ENCODE results near the gene TLL1. TPM values are rescaled to one million over a fixed set of nuclear protein-coding genes. Genes with fewer than 3 reads are reported as not detected.

TLL1 gene
- total RNA-seq, 6 experiments from 2014 or later = 0.12 to 0.92 (median 0.32) TPM; not detected in 2

DNA sequence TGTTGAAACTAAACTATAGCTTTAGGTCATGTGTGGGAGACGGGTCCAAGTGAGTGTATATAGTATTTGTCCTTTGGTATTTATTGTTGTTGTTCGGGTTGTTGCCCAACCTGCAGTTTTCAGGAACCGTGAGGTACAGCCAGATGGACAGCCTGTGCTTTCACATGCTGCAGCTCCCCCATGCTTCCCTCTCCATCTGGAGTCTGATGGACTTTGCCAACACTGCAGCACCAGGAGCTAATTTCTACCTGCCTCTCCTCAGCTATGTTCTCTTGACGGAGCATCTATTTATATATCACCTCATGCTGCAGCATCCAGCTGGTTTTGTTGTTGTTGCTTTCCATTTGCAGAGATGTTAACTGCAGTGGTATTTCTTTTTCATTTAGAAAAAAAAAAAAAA, 80.1 kb downstream of the TLL1 start:
- TF ChIP-seq, protein P1, sequence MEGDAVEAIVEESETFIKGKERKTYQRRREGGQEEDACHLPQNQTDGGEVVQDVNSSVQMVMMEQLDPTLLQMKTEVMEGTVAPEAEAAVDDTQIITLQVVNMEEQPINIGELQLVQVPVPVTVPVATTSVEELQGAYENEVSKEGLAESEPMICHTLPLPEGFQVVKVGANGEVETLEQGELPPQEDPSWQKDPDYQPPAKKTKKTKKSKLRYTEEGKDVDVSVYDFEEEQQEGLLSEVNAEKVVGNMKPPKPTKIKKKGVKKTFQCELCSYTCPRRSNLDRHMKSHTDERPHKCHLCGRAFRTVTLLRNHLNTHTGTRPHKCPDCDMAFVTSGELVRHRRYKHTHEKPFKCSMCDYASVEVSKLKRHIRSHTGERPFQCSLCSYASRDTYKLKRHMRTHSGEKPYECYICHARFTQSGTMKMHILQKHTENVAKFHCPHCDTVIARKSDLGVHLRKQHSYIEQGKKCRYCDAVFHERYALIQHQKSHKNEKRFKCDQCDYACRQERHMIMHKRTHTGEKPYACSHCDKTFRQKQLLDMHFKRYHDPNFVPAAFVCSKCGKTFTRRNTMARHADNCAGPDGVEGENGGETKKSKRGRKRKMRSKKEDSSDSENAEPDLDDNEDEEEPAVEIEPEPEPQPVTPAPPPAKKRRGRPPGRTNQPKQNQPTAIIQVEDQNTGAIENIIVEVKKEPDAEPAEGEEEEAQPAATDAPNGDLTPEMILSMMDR (IDR thresholded peaks at IDR 0.05) = no peak
- H3K9me3 Mint-ChIP-seq = peaks cover 23% of the 10 kb centered on the region
- DNase-seq = no peak
- peaks cover 3% of the 10 kb centered on the region for H3K27me3 Mint-ChIP-seq (ENCODE audit: insufficient read depth)
- H3K36me3 Mint-ChIP-seq (ENCODE audit: low read depth) = no peaks in the 10 kb centered on the region; the same call in 1 of the 2 replicates
- H3K4me3 Mint-ChIP-seq = no peak overlapping the region
- H3K27ac Mint-ChIP-seq = no peak overlapping the region
- no peaks in the 10 kb centered on the region for H3K4me1 Mint-ChIP-seq (ENCODE audit: low read depth)

DNA sequence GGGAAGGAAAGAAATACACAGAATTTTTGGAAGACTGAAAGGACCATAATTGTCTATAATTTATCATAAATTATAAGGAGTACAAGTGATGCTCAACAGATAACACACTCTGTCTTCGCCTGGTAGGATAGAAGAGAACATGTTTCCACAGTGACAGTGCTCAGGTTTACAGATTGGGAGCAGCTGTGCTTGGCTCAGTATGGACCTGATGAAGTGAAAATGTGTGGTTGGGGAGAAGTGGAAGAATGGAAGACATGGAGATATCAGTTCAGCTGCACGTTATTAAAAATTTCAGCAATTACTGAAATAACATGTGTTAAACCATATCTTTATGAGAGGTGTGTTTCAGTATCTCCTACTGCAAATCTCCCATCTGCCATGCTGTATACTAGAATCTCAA, 90.6 kb downstream of the TLL1 start:
- H3K9me3 Mint-ChIP-seq = peaks cover 30% of the 10 kb centered on the region
- peaks cover 6% of the 10 kb centered on the region; the same call in 1 of the 2 replicates for H3K4me1 Mint-ChIP-seq (ENCODE audit: low read depth)
- H3K27me3 Mint-ChIP-seq (ENCODE audit: insufficient read depth) = peaks cover 3% of the 10 kb centered on the region
- peaks cover 7% of the 10 kb centered on the region; the same call in 1 of the 2 replicates for H3K36me3 Mint-ChIP-seq (ENCODE audit: low read depth)
- no peak overlapping the region for H3K4me3 Mint-ChIP-seq
- TF ChIP-seq, protein P1 (IDR thresholded peaks at IDR 0.05) = no peak
- DNase-seq = no peak
- H3K27ac Mint-ChIP-seq = no peak overlapping the region

DNA sequence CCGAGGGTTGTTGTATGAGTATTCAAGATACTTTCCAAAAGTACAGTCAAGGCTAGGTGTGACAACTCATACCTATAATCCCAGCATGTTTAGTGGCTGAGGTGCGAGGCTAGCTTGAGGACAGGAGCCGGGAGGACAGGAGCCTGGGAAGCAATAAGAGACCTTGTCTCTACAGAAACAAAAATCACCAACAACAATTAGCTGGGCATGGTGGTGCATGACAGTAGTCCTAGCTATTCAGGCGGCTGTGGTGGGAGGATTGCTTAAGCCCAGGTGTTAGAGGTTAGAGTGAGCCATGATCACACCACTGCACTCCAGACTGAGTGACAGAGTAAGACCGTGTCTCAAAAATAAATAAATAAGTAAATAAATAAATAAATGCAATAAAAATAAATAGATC, 91.6 kb downstream of the TLL1 start:
- Mint-ChIP-seq H3K4me1 (ENCODE audit: low read depth) (peaks cover 6% of the 10 kb centered on the region; the same call in 1 of the 2 replicates), H3K27me3 (ENCODE audit: insufficient read depth) (peaks cover 3% of the 10 kb centered on the region), H3K27ac (no peak overlapping the region), H3K36me3 (ENCODE audit: low read depth) (peaks cover 7% of the 10 kb centered on the region; the same call in 1 of the 2 replicates), H3K9me3 (peaks cover 26% of the 10 kb centered on the region), H3K4me3 (no peak overlapping the region)
- TF ChIP-seq, protein P1 (IDR thresholded peaks at IDR 0.05) = no peak
- no peak for DNase-seq

DNA sequence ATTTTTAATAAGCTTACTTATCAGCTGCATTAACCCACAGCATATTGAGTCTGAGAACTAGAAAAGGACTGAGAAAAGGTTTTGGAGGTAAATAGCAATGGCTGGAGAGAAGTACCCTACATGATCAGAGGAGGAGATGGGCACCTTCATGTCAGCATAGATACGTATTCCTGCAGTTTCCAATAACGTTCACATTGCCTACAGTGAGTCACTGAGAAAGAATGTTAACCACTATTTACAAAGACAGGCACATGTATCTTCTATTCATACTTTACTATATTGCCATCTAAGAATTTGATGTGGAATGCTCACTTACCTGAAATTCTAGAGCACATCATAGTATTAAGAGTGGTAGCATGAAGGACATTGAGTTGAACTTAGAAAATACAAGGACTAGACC, 92.5 kb downstream of the TLL1 start:
- peaks cover 20% of the 10 kb centered on the region for H3K9me3 Mint-ChIP-seq
- H3K36me3 Mint-ChIP-seq (ENCODE audit: low read depth) = peaks cover 7% of the 10 kb centered on the region; the same call in 1 of the 2 replicates
- peaks cover 6% of the 10 kb centered on the region; the same call in 1 of the 2 replicates for H3K4me1 Mint-ChIP-seq (ENCODE audit: low read depth)
- H3K27me3 Mint-ChIP-seq (ENCODE audit: insufficient read depth) = peaks cover 3% of the 10 kb centered on the region
- H3K4me3 Mint-ChIP-seq = no peak overlapping the region
- H3K27ac Mint-ChIP-seq = no peak overlapping the region
- TF ChIP-seq, protein P1 (IDR thresholded peaks at IDR 0.05) = no peak
- DNase-seq = no peak

DNA sequence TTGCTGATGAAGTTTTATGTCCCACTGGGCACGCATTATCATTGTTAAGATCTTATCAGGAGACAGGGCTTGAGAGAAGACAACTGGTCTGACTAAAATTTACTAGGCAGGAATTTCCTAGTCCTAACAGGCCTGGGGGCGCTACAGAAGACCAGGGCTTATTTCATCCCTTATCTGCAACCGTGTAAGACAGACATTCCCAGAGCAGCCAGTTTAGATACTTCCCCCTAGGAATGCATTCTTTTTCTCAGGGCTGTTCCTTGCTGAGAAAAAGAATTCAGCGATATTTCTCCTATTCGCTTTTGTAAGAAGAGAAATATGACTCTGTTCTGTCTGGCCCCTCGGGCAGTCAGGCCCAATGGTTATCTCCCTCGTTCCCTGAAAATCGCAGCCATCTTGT, 93.8 kb downstream of the TLL1 start:
- H3K27ac Mint-ChIP-seq = no peak overlapping the region
- TF ChIP-seq, protein P1 (IDR thresholded peaks at IDR 0.05) = no peak
- no peak overlapping the region for H3K4me3 Mint-ChIP-seq
- H3K4me1 Mint-ChIP-seq (ENCODE audit: low read depth) = peaks cover 13% of the 10 kb centered on the region
- H3K36me3 Mint-ChIP-seq (ENCODE audit: low read depth) = peaks cover 7% of the 10 kb centered on the region; the same call in 1 of the 2 replicates
- DNase-seq = no peak
- peaks cover 3% of the 10 kb centered on the region for H3K27me3 Mint-ChIP-seq (ENCODE audit: insufficient read depth)
- peaks cover 20% of the 10 kb centered on the region for H3K9me3 Mint-ChIP-seq

Data from HFFc6 (cell line).